Prostate gland (tissue), 2 donors: ENCODE data around the gene TMCC1. TPM values are rescaled to one million over a fixed set of nuclear protein-coding genes. Genes with fewer than 3 reads are reported as not detected.

Experiments used
- DNase-seq: peaks from one replicate; pipeline ENCODE4 v3.0.0-alpha.2; 2019; ENCODE audit warnings: low spot score
- H3K27ac ChIP-seq, 2 donors: fragments of 200-600 bp; sonication (generic); 2 replicates each; pipeline ENCODE4 v1.5.1; 2017 to 2019
- H3K27me3 ChIP-seq: fragments of 200-600 bp; sonication (generic); replicated peaks from 2 replicates; pipeline ENCODE4 v1.5.1; 2019; ENCODE audit not compliant: insufficient read depth
- H3K36me3 ChIP-seq, 2 donors: fragments of 200-600 bp; sonication (generic); 1 replicate in 1 of 2; 2 replicates in 1 of 2; pipeline versions ENCODE4 v1.5.1 to v1.8.1; 2017 to 2019
- H3K4me1 ChIP-seq: fragments of 200-600 bp; sonication (generic); replicated peaks from 2 replicates; pipeline ENCODE4 v1.5.1; 2019
- H3K4me3 ChIP-seq, 2 donors: fragments of 200-600 bp; sonication (generic); 2 replicates each; pipeline ENCODE4 v1.5.1; 2017 to 2019
- H3K9me3 ChIP-seq: fragments of 200-600 bp; sonication (generic); 2 replicates; pipeline ENCODE4 v1.5.1; 2017
- CTCF ChIP-seq, 4 experiments: fragments of 200-600 bp in 2 of 4; fragments of 450-650 bp in 2 of 4; sonication (generic) in 2 of 4; IDR thresholded peaks; 1 replicate in 3 of 4; 2 replicates in 1 of 4; pipeline ENCODE4 v1.5.1; 2016 to 2019; ENCODE audit warnings: antibody characterized with exemption in 4 of 4, mild to moderate bottlenecking in 2 of 4, moderate library complexity in 2 of 4
- POLR2A ChIP-seq: fragments of 450-650 bp; IDR thresholded peaks from one replicate; pipeline ENCODE4 v1.6.1; 2016; ENCODE audit warnings: antibody characterized with exemption, mild to moderate bottlenecking
- POLR2AphosphoS5 ChIP-seq: sonication (generic); formaldehyde crosslinking; IDR thresholded peaks from one replicate; pipeline ENCODE4 v1.6.1; 2017; ENCODE audit warnings: antibody characterized with exemption
- WGBS: methylation state at CpG from one replicate; pipeline ENCODE4 v1.1.5; 2018; 5-methylcytosine and 5-hydroxymethylcytosine counted together
- intact Hi-C: fragments of 100-400 bp; cut with DNase I; formaldehyde crosslinking; loops from one replicate; pipeline ENCODE4 v1.14.2; 2022
- total RNA-seq, 2 donors: library from RNA; depleted of rRNA; stranded (reverse); fragments of >200 nt; gene quantifications; one replicate each; pipeline ENCODE4 v1.1.0, GENCODE V29; 2016

The TMCC1 gene
- total RNA-seq, 2 donors from 2014 or later = 27.6 to 43.9 TPM

- Histone ChIP-seq H3K36me3 (no peaks in the 10 kb centered on the region), H3K4me3 (no peak overlapping the region), H3K9me3 (no peaks in the 10 kb centered on the region), H3K27ac (no peak overlapping the region), H3K27me3 (no peaks in the 10 kb centered on the region), H3K4me1 (no peaks in the 10 kb centered on the region)
- no peak for DNase-seq
- intact Hi-C loops = no loop called here
- peak; percentile 21 for TF ChIP-seq POLR2AphosphoS5
- no peak for TF ChIP-seq CTCF (IDR thresholded peaks at IDR 0.05)
- TF ChIP-seq POLR2A = no peak
- 61% methylated on average over 5 of the region's 5 CpGs for WGBS
Measured at GRCh38 chr3:129614927-129615363, 278.6 kb downstream of the TMCC1 start.

GRCh38 chr3:129614435-129614834, 279.1 kb downstream of the TMCC1 start:
- H3K27me3 ChIP-seq = no peaks in the 10 kb centered on the region
- no peak for DNase-seq
- H3K4me1 ChIP-seq = no peaks in the 10 kb centered on the region
- WGBS = 93% methylated on average over 9 of the region's 9 CpGs
- H3K9me3 ChIP-seq = no peaks in the 10 kb centered on the region
- no peaks in the 10 kb centered on the region for H3K36me3 ChIP-seq
- TF ChIP-seq POLR2A (no peak), CTCF (IDR thresholded peaks at IDR 0.05) (no peak), POLR2AphosphoS5 (no peak)
- intact Hi-C loops = no loop called here
- H3K27ac ChIP-seq = no peak overlapping the region
- no peak overlapping the region for H3K4me3 ChIP-seq

- no peak for DNase-seq
- H3K27ac ChIP-seq = no peak overlapping the region
- TF ChIP-seq POLR2A (no peak), CTCF (IDR thresholded peaks at IDR 0.05) (no peak), POLR2AphosphoS5 (no peak)
- H3K36me3 ChIP-seq = no peaks in the 10 kb centered on the region
- WGBS = 89% methylated on average over 3 of the region's 3 CpGs
- H3K9me3 ChIP-seq = no peaks in the 10 kb centered on the region
- no peaks in the 10 kb centered on the region for H3K4me1 ChIP-seq
- no peak overlapping the region for H3K4me3 ChIP-seq
- intact Hi-C loops = no loop called here
- H3K27me3 ChIP-seq = no peaks in the 10 kb centered on the region
Measured at GRCh38 chr3:129613367-129613740, 280.2 kb downstream of the TMCC1 start.

GRCh38 chr3:129612534-129613366, 280.8 kb downstream of the TMCC1 start:
- no peak overlapping the region for H3K4me3 ChIP-seq
- no peak for DNase-seq
- no peak for TF ChIP-seq CTCF (IDR thresholded peaks at IDR 0.05)
- no peak for TF ChIP-seq POLR2A
- H3K4me1 ChIP-seq = no peaks in the 10 kb centered on the region
- no peaks in the 10 kb centered on the region for H3K27me3 ChIP-seq
- H3K36me3 ChIP-seq = no peaks in the 10 kb centered on the region
- H3K27ac ChIP-seq = no peak overlapping the region
- intact Hi-C loops = no loop called here
- no peaks in the 10 kb centered on the region for H3K9me3 ChIP-seq
- WGBS = 67% methylated on average over 16 of the region's 16 CpGs
